ENCODE measurements around the gene LTB4R2. TPM values are rescaled to one million over a fixed set of nuclear protein-coding genes. Genes with fewer than 3 reads are reported as not detected.

Gene LTB4R2
- total RNA-seq, 4 donors from 2014 or later, result 6.8 to 18.5 (median 10.9) TPM

DNA sequence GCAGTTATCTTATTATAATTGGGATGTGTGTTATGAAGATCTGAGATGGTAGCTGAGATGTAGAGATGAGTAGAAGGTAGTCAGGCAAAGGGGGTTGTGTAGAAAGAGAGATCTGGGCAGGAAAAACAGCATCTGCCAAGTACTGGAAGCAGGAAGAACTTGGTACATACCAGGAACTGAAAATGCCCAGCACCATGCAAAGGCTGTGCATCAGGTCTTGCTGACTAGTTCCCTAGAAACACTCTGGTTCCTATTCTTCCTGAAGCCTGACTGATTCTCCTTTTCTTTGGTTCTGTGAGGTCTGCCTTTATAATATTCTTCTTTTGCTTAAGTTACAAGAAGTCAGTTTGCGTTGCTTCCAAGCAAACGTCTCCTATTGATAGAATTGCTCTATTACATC is 51.4 kb downstream of the LTB4R2 start:
- peaks cover 13 to 15% of the 10 kb centered on the region in 2 donors for H3K4me1 ChIP-seq
- 77 to 80% methylated on average over 2 of the region's 2 CpGs for WGBS, 2 donors
- H3K4me3 ChIP-seq (replicated peaks in 1 of 3), result no peak overlapping the region
- H3K9me3 ChIP-seq, result no peaks in the 10 kb centered on the region
- TF ChIP-seq, protein P1, sequence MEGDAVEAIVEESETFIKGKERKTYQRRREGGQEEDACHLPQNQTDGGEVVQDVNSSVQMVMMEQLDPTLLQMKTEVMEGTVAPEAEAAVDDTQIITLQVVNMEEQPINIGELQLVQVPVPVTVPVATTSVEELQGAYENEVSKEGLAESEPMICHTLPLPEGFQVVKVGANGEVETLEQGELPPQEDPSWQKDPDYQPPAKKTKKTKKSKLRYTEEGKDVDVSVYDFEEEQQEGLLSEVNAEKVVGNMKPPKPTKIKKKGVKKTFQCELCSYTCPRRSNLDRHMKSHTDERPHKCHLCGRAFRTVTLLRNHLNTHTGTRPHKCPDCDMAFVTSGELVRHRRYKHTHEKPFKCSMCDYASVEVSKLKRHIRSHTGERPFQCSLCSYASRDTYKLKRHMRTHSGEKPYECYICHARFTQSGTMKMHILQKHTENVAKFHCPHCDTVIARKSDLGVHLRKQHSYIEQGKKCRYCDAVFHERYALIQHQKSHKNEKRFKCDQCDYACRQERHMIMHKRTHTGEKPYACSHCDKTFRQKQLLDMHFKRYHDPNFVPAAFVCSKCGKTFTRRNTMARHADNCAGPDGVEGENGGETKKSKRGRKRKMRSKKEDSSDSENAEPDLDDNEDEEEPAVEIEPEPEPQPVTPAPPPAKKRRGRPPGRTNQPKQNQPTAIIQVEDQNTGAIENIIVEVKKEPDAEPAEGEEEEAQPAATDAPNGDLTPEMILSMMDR (IDR thresholded peaks at IDR 0.05), result no peak
- H3K36me3 ChIP-seq, result no peaks in the 10 kb centered on the region
- no peaks in the 10 kb centered on the region for H3K27me3 ChIP-seq
- no peak for DNase-seq
- intact Hi-C loops (cut with DNase I), result no loop called here
- no peak overlapping the region for H3K27ac ChIP-seq

Small RNAs within 50 kb of the gene (small RNA-seq; reads per million reads assigned to genes)
- gene RF00026, result not detected

Other genes with a start within 250 kb of the LTB4R2 start
- gene CPNE6, start 238.6 kb upstream of the LTB4R2 start, total RNA-seq, result under 1 TPM in 1 of 4 donors, not detected in 3; 0.29 TPM
- 10 to 100 TPM; 29.8 to 47.4 (median 39.3) TPM for gene PCK2, start 215.8 kb upstream of the LTB4R2 start, total RNA-seq
- gene DCAF11, start 195.4 kb upstream of the LTB4R2 start, total RNA-seq, result 100 to 1,000 TPM in 3 of 4 donors, 10 to 100 TPM in 1; 90.6 to 155 (median 132) TPM
- gene NRL, start 195.2 kb upstream of the LTB4R2 start, total RNA-seq, result 10 to 100 TPM in 2 of 4 donors, 1 to 10 TPM in 2; 2.1 to 11.7 (median 8.4) TPM
- gene FITM1, start 179.5 kb upstream of the LTB4R2 start, total RNA-seq, result 1 to 10 TPM in 2 of 4 donors, under 1 TPM in 1, not detected in 1; 0.63 to 3.5 (median 2.7) TPM
- 100 to 1,000 TPM; 117 to 193 (median 186) TPM for gene PSME1, start 173.9 kb upstream of the LTB4R2 start, total RNA-seq
- gene EMC9, start 168.5 kb upstream of the LTB4R2 start, total RNA-seq, result 10 to 100 TPM in 3 of 4 donors, 1 to 10 TPM in 1; 8.3 to 25.5 (median 16.9) TPM
- 10 to 100 TPM; 31.3 to 66.6 (median 47.5) TPM for gene PSME2, start 163.5 kb upstream of the LTB4R2 start, total RNA-seq
- 100 to 1,000 TPM in 1 of 4 donors, 10 to 100 TPM in 3; 30.6 to 106 (median 67.6) TPM for gene RNF31, start 162.6 kb upstream of the LTB4R2 start, total RNA-seq
- 10 to 100 TPM; 55.1 to 92.3 (median 70.0) TPM for gene IRF9, start 148.9 kb upstream of the LTB4R2 start, total RNA-seq
- gene REC8, start 138.1 kb upstream of the LTB4R2 start, total RNA-seq, result 1 to 10 TPM; 4.1 to 7.1 (median 5.4) TPM
- gene IPO4, start 121.3 kb upstream of the LTB4R2 start, total RNA-seq, result 10 to 100 TPM; 28.1 to 49.0 (median 31.3) TPM
- gene TM9SF1, start 114.7 kb upstream of the LTB4R2 start, total RNA-seq, result 100 to 1,000 TPM in 3 of 4 donors, 10 to 100 TPM in 1; 92.0 to 114 (median 107) TPM
- gene TSSK4, start 104.4 kb upstream of the LTB4R2 start, total RNA-seq, result not detected
- gene CHMP4A, start 96.7 kb upstream of the LTB4R2 start, total RNA-seq, result 10 to 100 TPM; 26.5 to 60.2 (median 46.2) TPM
- gene MDP1, start 94.1 kb upstream of the LTB4R2 start, total RNA-seq, result 10 to 100 TPM; 13.1 to 55.9 (median 25.4) TPM
- gene NEDD8, start 77.8 kb upstream of the LTB4R2 start, total RNA-seq, result 100 to 1,000 TPM; 149 to 317 (median 172) TPM
- 100 to 1,000 TPM in 2 of 4 donors, 10 to 100 TPM in 2; 68.8 to 237 (median 110) TPM for gene GMPR2, start 77.2 kb upstream of the LTB4R2 start, total RNA-seq
- gene TINF2, start 67.5 kb upstream of the LTB4R2 start, total RNA-seq, result 100 to 1,000 TPM in 1 of 4 donors, 10 to 100 TPM in 3; 67.3 to 101 (median 71.6) TPM
- gene TGM1, start 47.0 kb upstream of the LTB4R2 start, total RNA-seq, result 1 to 10 TPM; 1.9 to 2.8 (median 2.0) TPM
- gene RABGGTA, start 38.5 kb upstream of the LTB4R2 start, total RNA-seq, result 10 to 100 TPM; 29.8 to 44.8 (median 33.5) TPM
- gene DHRS1, start 10.4 kb upstream of the LTB4R2 start, total RNA-seq, result 10 to 100 TPM; 35.2 to 59.3 (median 38.3) TPM
- 10 to 100 TPM; 16.4 to 22.3 (median 20.7) TPM for gene NOP9, start 10.3 kb upstream of the LTB4R2 start, total RNA-seq
- gene CIDEB, start 2.2 kb upstream of the LTB4R2 start, total RNA-seq, result 10 to 100 TPM in 1 of 4 donors, 1 to 10 TPM in 3; 4.6 to 13.0 (median 9.5) TPM
- gene LTB4R, start 1.4 kb downstream of the LTB4R2 start, total RNA-seq, result 1 to 10 TPM; 4.2 to 7.4 (median 4.3) TPM
- gene ADCY4, start 24.9 kb downstream of the LTB4R2 start, total RNA-seq, result 10 to 100 TPM; 35.2 to 65.4 (median 48.8) TPM
- 10 to 100 TPM; 12.4 to 21.3 (median 18.4) TPM for gene RIPK3, start 29.9 kb downstream of the LTB4R2 start, total RNA-seq
- 10 to 100 TPM; 19.4 to 41.3 (median 38.6) TPM for gene NFATC4, start 58.0 kb downstream of the LTB4R2 start, total RNA-seq
- 10 to 100 TPM; 11.7 to 19.9 (median 12.3) TPM for gene NYNRIN, start 88.9 kb downstream of the LTB4R2 start, total RNA-seq
- 1 to 10 TPM; 1.7 to 3.4 (median 2.3) TPM for gene CBLN3, start 119.5 kb downstream of the LTB4R2 start, total RNA-seq
- gene KHNYN, start 119.8 kb downstream of the LTB4R2 start, total RNA-seq, result 10 to 100 TPM; 46.9 to 75.0 (median 48.3) TPM
- 10 to 100 TPM; 35.1 to 75.6 (median 49.2) TPM for gene SDR39U1, start 132.6 kb downstream of the LTB4R2 start, total RNA-seq
- gene CMA1, start 198.1 kb downstream of the LTB4R2 start, total RNA-seq, result not detected